GM12872 (cell line): ENCODE data around the gene ISOC2.

ENCODE experiments used
- CTCF ChIP-seq: IDR thresholded peaks from 3 replicates; pipeline ENCODE4 v1.5.1; 2011; ENCODE audit warnings: low read depth, mild to moderate bottlenecking, low read length, moderate library complexity; ENCODE audit not compliant: insufficient read depth

Gene ISOC2

GRCh38 chr19:55492362-55492944 is 31.0 kb upstream of the ISOC2 start:
- no peak for TF ChIP-seq CTCF

- no peak for TF ChIP-seq CTCF
These were observed 30.3 kb upstream of the ISOC2 start for GRCh38 chr19:55491546-55492360.

GRCh38 chr19:55490478-55491432 is 29.3 kb upstream of the ISOC2 start:
- no peak for TF ChIP-seq CTCF

- no peak for TF ChIP-seq CTCF
These were observed 28.5 kb upstream of the ISOC2 start for GRCh38 chr19:55489711-55490477.

GRCh38 chr19:55488986-55489710 is 27.7 kb upstream of the ISOC2 start:
- no peak for TF ChIP-seq CTCF

- TF ChIP-seq CTCF, result no peak
These were observed 26.7 kb upstream of the ISOC2 start, which contains the start of gene SSC5D for GRCh38 chr19:55487924-55488687. SSC5D (plus strand) TSS chr19:55488436; CDS start chr19:55488590, 154 bp downstream.
